K562 (cell line): ENCODE measurements around the gene MACF1. TPM values are rescaled to one million over a fixed set of nuclear protein-coding genes. Genes with fewer than 3 reads are reported as not detected.

Experiments
- CBFA2T2 ChIP-seq: fragments of 450-650 bp; conservative IDR thresholded peaks from 2 replicates; pipeline ENCODE4 v1.6.1; 2017; ENCODE audit warnings: mild to moderate bottlenecking
- CBFA2T3 ChIP-seq: fragments of 450-650 bp; IDR thresholded peaks from 2 replicates; pipeline ENCODE4 v1.6.1; 2017
- CCNT2 ChIP-seq: IDR thresholded peaks from 2 replicates; pipeline ENCODE4 v1.6.1; 2011; ENCODE audit warnings: borderline replicate concordance, low read depth, mild to moderate bottlenecking, moderate library complexity, mixed read lengths, low read length; ENCODE audit not compliant: insufficient read length; ENCODE audit errors: extremely low read depth
- CEBPG ChIP-seq, 3 experiments: fragments of 200-800 bp in 1 of 3; sonication (Bioruptor generic) in 1 of 3; sonication (generic) in 1 of 3; formaldehyde crosslinking in 1 of 3; IDR thresholded peaks in 2 of 3; conservative IDR thresholded peaks in 1 of 3; 2 replicates each; pipeline versions ENCODE4 v1.6.1 to v1.8.0; 2016 to 2022; ENCODE audit warnings: missing compliant biosample characterization in 2 of 3, missing genetic modification characterization in 2 of 3, mild to moderate bottlenecking in 1 of 3, missing genetic modification reagents in 1 of 3
- ETV1 ChIP-seq: fragments of 450-650 bp; conservative IDR thresholded peaks from 2 replicates; pipeline ENCODE4 v1.6.1; 2016; ENCODE audit warnings: missing genetic modification characterization, control low read depth, low read depth, missing compliant biosample characterization
- GATA2 ChIP-seq: sonication (generic); formaldehyde crosslinking; IDR thresholded peaks from 2 replicates; pipeline ENCODE4 v1.4.0; 2020; ENCODE audit warnings: mild to moderate bottlenecking, missing genetic modification reagents
- HNRNPK ChIP-seq: fragments of 200-400 bp; formaldehyde crosslinking; IDR thresholded peaks from one replicate; pipeline ENCODE4 v1.6.1; 2018; ENCODE audit warnings: mild to moderate bottlenecking, low read depth, low read length; ENCODE audit not compliant: poor library complexity, severe bottlenecking
- KLF10 ChIP-seq: fragments of 250-450 bp; sonication (Bioruptor Pico); IDR thresholded peaks from 2 replicates; pipeline ENCODE4 v1.6.1; 2021; ENCODE audit warnings: matching md5 sums
- MNT ChIP-seq, 2 experiments: fragments of 450-650 bp; conservative IDR thresholded peaks; 2 replicates each; pipeline ENCODE4 v1.6.1; 2017; ENCODE audit warnings: mild to moderate bottlenecking in 2 of 2, moderate library complexity in 2 of 2
- POLR2AphosphoS5 ChIP-seq: IDR thresholded peaks from 2 replicates; pipeline ENCODE4 v1.6.1; 2011; ENCODE audit warnings: mild to moderate bottlenecking, low read depth, low read length, moderate library complexity; ENCODE audit not compliant: control insufficient read depth, insufficient read depth
- TBL1XR1 ChIP-seq, 2 experiments: IDR thresholded peaks; 2 replicates each; pipeline ENCODE4 v1.6.1; 2012; ENCODE audit warnings: improper control_type of control experiment in 2 of 2, low read length in 2 of 2, mild to moderate bottlenecking in 1 of 2
- TEAD4 ChIP-seq, 2 experiments: sonication (generic) in 1 of 2; formaldehyde crosslinking in 1 of 2; IDR thresholded peaks; 2 replicates each; pipeline versions ENCODE4 v1.6.1 to v1.8.0; 2012 to 2022; ENCODE audit warnings: borderline replicate concordance in 1 of 2, inconsistent platforms in 1 of 2, low read length in 1 of 2, mild to moderate bottlenecking in 1 of 2, missing genetic modification reagents in 1 of 2
- TRIM24 ChIP-seq, 2 experiments: fragments of 450-650 bp; IDR thresholded peaks; 2 replicates each; pipeline ENCODE4 v1.6.1; 2016
- TRIM28 ChIP-seq: fragments of 450-650 bp; IDR thresholded peaks from 2 replicates; pipeline ENCODE4 v1.6.1; 2017
- ZNF24 ChIP-seq: fragments of 450-650 bp; IDR thresholded peaks from 2 replicates; pipeline ENCODE4 v1.6.1; 2016
- ZNF318 ChIP-seq, 2 experiments: fragments of 450-650 bp; IDR thresholded peaks; 2 replicates each; pipeline ENCODE4 v1.6.1; 2016; ENCODE audit warnings: mild to moderate bottlenecking in 2 of 2, borderline replicate concordance in 1 of 2, low read depth in 1 of 2, moderate library complexity in 1 of 2
- polyA plus RNA-seq, 8 experiments: library from polyadenylated mRNA; depleted of rRNA in 4 of 8; stranded (reverse) in 5 of 8; unstranded in 3 of 8; fragments of >200 nt; fragmentation: Nextera tagmentation in 2 of 8; fragmentation: Illumina TruSeq in 1 of 8; extraction: Ambion mirVana in 2 of 8; extraction: Trizol in 1 of 8; gene quantifications; 2 replicates each; pipeline versions ENCODE4 v1.2.1 to v1.2.3, GENCODE V29; 2011 to 2014; ENCODE audit warnings: inconsistent platforms in 1 of 8, missing spikeins in 1 of 8
- total RNA-seq, 7 experiments: library from RNA; depleted of rRNA in 6 of 7; stranded (reverse); fragments of >200 nt in 6 of 7; fragmentation: Illumina TruSeq in 2 of 7; extraction: Trizol in 2 of 7; gene quantifications; 2 replicates each; pipeline versions ENCODE4 v1.2.1 to v1.2.3, GENCODE V29; 2011 to 2021; ENCODE audit warnings: low replicate concordance in 1 of 7

MACF1 gene
- total and polyA plus RNA-seq, 9 of the 15 experiments (the other 6 are each of a cell fraction or from before 2014, with no cell fraction given) = 13.2 to 232 (median 112) TPM

DNA sequence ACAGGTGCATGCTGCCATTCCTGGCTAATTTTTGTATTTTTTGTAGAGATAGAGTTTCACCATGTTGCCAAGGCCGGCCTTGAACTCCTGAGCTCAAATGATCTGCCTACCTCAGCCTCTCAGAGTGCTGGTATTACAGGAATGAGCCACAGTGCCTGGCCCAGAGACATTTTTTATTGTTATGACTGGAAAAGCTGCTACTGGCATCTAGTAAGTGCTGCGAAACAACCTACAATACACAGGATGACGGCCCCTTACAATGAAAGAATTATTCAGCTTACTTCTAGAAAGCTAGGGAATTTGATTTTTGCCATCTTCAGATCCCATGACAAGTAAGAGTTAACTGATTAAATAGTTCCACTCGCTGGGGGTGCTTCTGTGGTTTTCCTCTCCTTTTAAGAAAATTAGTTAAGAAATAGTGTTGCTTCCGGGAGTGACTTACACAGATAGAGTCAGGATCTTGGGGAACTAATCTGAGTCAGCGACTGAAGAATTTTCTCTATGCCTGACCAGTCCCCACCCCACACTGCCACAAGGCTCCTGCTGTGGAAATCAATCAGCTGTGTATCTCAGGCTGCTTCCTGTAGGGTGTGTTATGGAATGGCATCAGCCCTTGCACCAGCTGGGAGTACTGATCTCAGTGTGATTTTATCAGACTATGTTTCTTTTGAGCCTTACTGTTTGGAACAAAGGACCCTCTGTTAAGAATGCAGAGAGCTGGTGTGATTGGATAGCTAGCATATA lies 194.0 kb downstream of the MACF1 start (continued):
- peak in 1 of 2 experiments; percentile 43; a peak in 1 of 4 replicates for TF ChIP-seq MNT (conservative IDR thresholded peaks at IDR 0.05)
- peak; percentile 39; the same call in 1 of the 2 replicates for TF ChIP-seq ZNF24
- TF ChIP-seq CCNT2 = peak; percentile 54
- TF ChIP-seq CBFA2T3 = peak; percentile 85
- TF ChIP-seq TRIM28 = 0 out of 2 replicates have a peak, but pooled peaks have one; percentile 36
- peak; percentile 95 for TF ChIP-seq ETV1 (tag)
- peak; percentile 84 for TF ChIP-seq TEAD4 (IDR thresholded peaks at IDR 0.05; ENCODE audit: low read length)
- no peak for TF ChIP-seq TEAD4 (CRISPR knock-in tag; IDR thresholded peaks at IDR 0.05; ENCODE audit: borderline replicate concordance)
- TF ChIP-seq GATA2 (CRISPR knock-in tag) = 0 out of 2 replicates have a peak, but pooled peaks have one; percentile 32
- no peak for TF ChIP-seq KLF10 (CRISPR knock-in tag)
- peak; percentile 73 for TF ChIP-seq CBFA2T2
- peak in 1 of 2 experiments; percentile 81; a peak in 2 of 4 replicates for TF ChIP-seq TBL1XR1 (IDR thresholded peaks at IDR 0.05; ENCODE audit: low read length in 2 of 2)
- no peak for TF ChIP-seq HNRNPK
- TF ChIP-seq ZNF318 (IDR thresholded peaks at IDR 0.05; ENCODE audit: borderline replicate concordance in 1 of 2, low read depth in 1 of 2) = peak in 1 of 2 experiments; percentile 99; a peak in 2 of 4 replicates
- TF ChIP-seq TRIM24 (IDR thresholded peaks at IDR 0.05) = peak in 1 of 2 experiments; percentile 68; a peak in 3 of 4 replicates
- TF ChIP-seq POLR2AphosphoS5 = peak; percentile 39; the same call in 1 of the 2 replicates
- peak; percentile 82 for TF ChIP-seq CEBPG (CRISPR knock-in tag; IDR thresholded peaks at IDR 0.05)
- peak; percentile 24 to 85; a peak in 2 of 4 replicates for TF ChIP-seq CEBPG (tag; conservative IDR thresholded peaks at IDR 0.05 in 1 of 2, IDR thresholded peaks at IDR 0.05 in 1 of 2)
